HepG2 (cell line): ENCODE data around the gene SEC31B. TPM values are rescaled to one million over a fixed set of nuclear protein-coding genes. Genes with fewer than 3 reads are reported as not detected.

Experiments used
- ATAC-seq: fragments of 200-7000 bp; cut with Tn5 transposase; 3 replicates; pipeline ENCODE4 v1.9.1; 2020; ENCODE audit warnings: mild to moderate bottlenecking, moderate library complexity
- Bru-seq: library from RNA; stranded (reverse); fragments of 400-500 nt; gene quantifications from one replicate; lab custom pipeline; 2021; lab: Mats Ljungman, UMichigan
- BruChase-seq, 2 experiments: library from RNA; stranded (reverse); fragments of 400-500 nt; gene quantifications; one replicate each; lab custom pipeline; 2021; lab: Mats Ljungman, UMichigan
- BruUV-seq: library from RNA; stranded (reverse); fragments of 400-500 nt; replicated peaks from 2 replicates; lab custom pipeline; 2021; lab: Mats Ljungman, UMichigan
- CTCF ChIA-PET: fragments of 300-600 bp; formaldehyde crosslinking; extraction: SDS; loops from one replicate; lab custom pipeline; 2021; ENCODE audit warnings: low total read pairs, inconsistent platforms, low intra/inter-chr PET ratio; lab: Yijun Ruan, JAX
- POLR2A ChIA-PET: fragments of 350-600 bp; sonication (Branson Sonifier 250); formaldehyde crosslinking; loops from one replicate; lab custom pipeline; 2020; ENCODE audit warnings: antibody characterized with exemption, inconsistent platforms; lab: Yijun Ruan, JAX
- DNase-seq: peaks from one replicate; pipeline ENCODE4 v3.0.0-alpha.2; 2015; ENCODE audit warnings: low spot score
- FAIRE-seq: peaks from 3 replicates; lab custom pipeline; 2011; peaks lifted over from hg19 to GRCh38; lab: Jason Lieb, UNC
- H2AFZ ChIP-seq: one replicate; pipeline ENCODE4 v1.6.1; 2011; ENCODE audit warnings: low read length, inconsistent platforms
- H3K27ac ChIP-seq: fragments of 300-600 bp; 3 replicates; pipeline ENCODE4 v1.8.0; 2011; ENCODE audit warnings: mixed run types, mild to moderate bottlenecking, mixed read lengths, low read length, inconsistent platforms; ENCODE audit not compliant: insufficient read depth; ENCODE audit errors: extremely low read length
- H3K27me3 ChIP-seq, 2 experiments: fragments of 200-600 bp in 1 of 2; 2 replicates in 1 of 2; 3 replicates in 1 of 2; pipeline versions ENCODE4 v1.6.0 to v1.8.0; 2011; ENCODE audit warnings: low read length in 2 of 2, mild to moderate bottlenecking in 2 of 2, moderate library complexity in 2 of 2, inconsistent platforms in 1 of 2; ENCODE audit not compliant: insufficient read depth in 2 of 2, control insufficient read depth in 1 of 2
- H3K36me3 ChIP-seq, 2 experiments: fragments of 200-600 bp in 1 of 2; replicated peaks in 1 of 2; 2 replicates in 1 of 2; 3 replicates in 1 of 2; pipeline versions ENCODE4 v1.5.1 to v1.8.0; 2011; ENCODE audit warnings: low read length in 2 of 2, inconsistent platforms in 1 of 2; ENCODE audit not compliant: insufficient read depth in 2 of 2, control insufficient read depth in 1 of 2
- H3K4me1 ChIP-seq: 2 replicates; pipeline ENCODE4 v1.5.1; 2012; ENCODE audit warnings: low read length, inconsistent platforms; ENCODE audit not compliant: insufficient read depth
- H3K4me2 ChIP-seq: 2 replicates; pipeline ENCODE4 v1.6.0; 2011; ENCODE audit warnings: low read depth, low read length, inconsistent platforms
- H3K4me3 ChIP-seq, 3 experiments: fragments of 200-600 bp in 1 of 3; sonication (generic), shearing (Covaris generic) in 1 of 3; replicated peaks in 1 of 3; 2 replicates each; pipeline ENCODE4 v1.5.1; 2011 to 2016; ENCODE audit warnings: low read length in 3 of 3, inconsistent platforms in 2 of 3, low read depth in 2 of 3, mild to moderate bottlenecking in 2 of 3, control low read depth in 1 of 3, mixed read lengths in 1 of 3; ENCODE audit not compliant: insufficient read depth in 1 of 3
- H3K79me2 ChIP-seq: one replicate; pipeline ENCODE4 v1.6.1; 2011; ENCODE audit warnings: low read length, inconsistent platforms; ENCODE audit not compliant: insufficient read depth
- H3K9ac ChIP-seq: 2 replicates; pipeline ENCODE4 v1.6.0; 2011; ENCODE audit warnings: mild to moderate bottlenecking, low read depth, low read length, inconsistent platforms; ENCODE audit not compliant: insufficient read depth
- H3K9me3 ChIP-seq: 2 replicates; pipeline ENCODE4 v1.5.1; 2012; ENCODE audit warnings: mild to moderate bottlenecking, low read length
- H4K20me1 ChIP-seq: 2 replicates; pipeline ENCODE4 v1.6.0; 2011; ENCODE audit warnings: inconsistent platforms, mild to moderate bottlenecking, low read length, moderate library complexity; ENCODE audit not compliant: insufficient read depth
- BCL6 ChIP-seq: IDR thresholded peaks from 2 replicates; pipeline ENCODE4 v1.6.1; 2016; ENCODE audit warnings: missing genetic modification reagents, missing compliant biosample characterization
- CHCHD3 ChIP-seq: sonication (generic); formaldehyde crosslinking; IDR thresholded peaks from 2 replicates; pipeline ENCODE4 v1.8.0; 2022; ENCODE audit warnings: mild to moderate bottlenecking, missing genetic modification reagents, moderate library complexity
- CTCF ChIP-seq: sonication (generic); formaldehyde crosslinking; IDR thresholded peaks from 2 replicates; pipeline ENCODE4 v1.5.0; 2020; ENCODE audit warnings: mild to moderate bottlenecking, missing genetic modification reagents, moderate library complexity
- DDIT3 ChIP-seq: sonication (generic); formaldehyde crosslinking; IDR thresholded peaks from 2 replicates; pipeline ENCODE4 v1.4.0; 2020; ENCODE audit warnings: mild to moderate bottlenecking, missing genetic modification reagents
- E2F5 ChIP-seq: sonication (generic); formaldehyde crosslinking; conservative IDR thresholded peaks from 2 replicates; pipeline ENCODE4 v1.4.0; 2020; ENCODE audit warnings: missing genetic modification reagents
- EHMT2 ChIP-seq: fragments of 200-600 bp; sonication (generic); IDR thresholded peaks from 2 replicates; pipeline ENCODE4 v1.7.0; 2017; ENCODE audit warnings: antibody characterized with exemption, low read depth, low read length, borderline replicate concordance
- GLMP ChIP-seq: sonication (generic); formaldehyde crosslinking; IDR thresholded peaks from 2 replicates; pipeline ENCODE4 v1.9.0; 2021; ENCODE audit warnings: missing genetic modification reagents, mild to moderate bottlenecking, borderline replicate concordance
- GZF1 ChIP-seq: sonication (generic); formaldehyde crosslinking; IDR thresholded peaks from 2 replicates; pipeline ENCODE4 v1.5.1; 2020; ENCODE audit warnings: mild to moderate bottlenecking, missing genetic modification reagents
- HNF4A ChIP-seq: sonication (generic); formaldehyde crosslinking; IDR thresholded peaks from 2 replicates; pipeline ENCODE4 v1.4.0; 2020; ENCODE audit warnings: missing genetic modification reagents
- MYPOP ChIP-seq: sonication (generic); formaldehyde crosslinking; IDR thresholded peaks from 2 replicates; pipeline ENCODE4 v1.8.1; 2023; ENCODE audit warnings: mild to moderate bottlenecking, moderate library complexity, missing genetic modification reagents
- ZNF329 ChIP-seq: sonication (generic); formaldehyde crosslinking; IDR thresholded peaks from 2 replicates; pipeline ENCODE4 v1.9.0; 2021; ENCODE audit warnings: low read depth, mild to moderate bottlenecking, missing genetic modification reagents
- ZNF720 ChIP-seq: sonication (generic); formaldehyde crosslinking; IDR thresholded peaks from 2 replicates; pipeline ENCODE4 v1.4.0; 2020; ENCODE audit warnings: missing genetic modification reagents
- WGBS: methylation state at CpG from one replicate; pipeline ENCODE4 v1.1.6; 2017; ENCODE audit warnings: low lambda C conversion rate; 5-methylcytosine and 5-hydroxymethylcytosine counted together
- in situ Hi-C: cut with HindIII; loops from 2 replicates; pipeline ENCODE4 v1.10.0; 2017; ENCODE audit warnings: low pct_unique_long_range_greater_than_20kb; ENCODE audit not compliant: extremely low pct_ligation_motif_present
- intact Hi-C: fragments of 100-400 bp; cut with micrococcal nuclease; formaldehyde crosslinking; loops from one replicate; pipeline ENCODE4 v1.10.0; 2022; ENCODE audit not compliant: unreplicated experiment
- long read RNA-seq, 2 experiments: library from RNA in 1 of 2; library from polyadenylated mRNA in 1 of 2; stranded (forward) in 1 of 2; unstranded in 1 of 2; transcript quantifications; one replicate each; pipeline ENCODE4 v2.0.0, GENCODE V29; 2019 to 2022
- polyA minus RNA-seq, 3 experiments: library from RNA; depleted of rRNA, polyadenylated mRNA; stranded (reverse); fragments of >200 nt; gene quantifications; 2 replicates each; pipeline ENCODE4 v1.2.3, GENCODE V29; 2011; ENCODE audit warnings: low replicate concordance in 1 of 3
- polyA plus RNA-seq, 8 experiments: library from polyadenylated mRNA; depleted of rRNA in 3 of 8; stranded (reverse) in 7 of 8; unstranded in 1 of 8; fragments of >200 nt; fragmentation: Illumina TruSeq in 4 of 8; extraction: Trizol in 4 of 8; gene quantifications; 2 replicates each; pipeline versions ENCODE4 v1.2.1 to v1.2.3, GENCODE V29; 2011 to 2016; ENCODE audit warnings: low read depth in 4 of 8, missing spikeins in 1 of 8, mixed read lengths in 1 of 8; ENCODE audit not compliant: insufficient read depth in 1 of 8
- total RNA-seq, 5 experiments: library from RNA; depleted of rRNA; stranded (reverse); fragments of >200 nt; fragmentation: Illumina TruSeq; extraction: Trizol; gene quantifications; 2 replicates each; pipeline ENCODE4 v1.2.3, GENCODE V29; 2016; ENCODE audit warnings: low read depth in 1 of 5

SEC31B gene
- total RNA-seq (2016; rRNA removed; fragmentation: Illumina TruSeq; extraction: Trizol): 0.56 and 2.0 TPM in 2 replicates
- 0.10 and 0.35 TPM in 2 replicates for total RNA-seq (2016; cell fraction: cytosol; rRNA removed; fragmentation: Illumina TruSeq; extraction: Trizol; ENCODE audit: low read depth)
- total RNA-seq (2016; cell fraction: insoluble cytoplasmic fraction; rRNA removed; fragmentation: Illumina TruSeq; extraction: Trizol): 0.28 and 2.1 TPM in 2 replicates
- 0.41 and 0.43 TPM in 2 replicates for total RNA-seq (2016; cell fraction: membrane; rRNA removed; fragmentation: Illumina TruSeq; extraction: Trizol)
- total RNA-seq (2016; cell fraction: nucleus; rRNA removed; fragmentation: Illumina TruSeq; extraction: Trizol): 3.6 and 4.9 TPM in 2 replicates
- 8.3 and 9.0 TPM in 2 replicates for polyA plus RNA-seq (2011; rRNA removed)
- 1.0 and 1.1 TPM in 2 replicates for polyA plus RNA-seq (2011; cell fraction: cytosol; rRNA removed)
- polyA plus RNA-seq (2011; cell fraction: nucleus; rRNA removed): 61.2 and 63.8 TPM in 2 replicates
- 4.3 and 7.1 TPM in 2 replicates for polyA plus RNA-seq (2012)
- 0.03 and 0.17 TPM in 2 replicates for polyA plus RNA-seq (2016; cell fraction: cytosol; fragmentation: Illumina TruSeq; extraction: Trizol; ENCODE audit: low read depth)
- 0.17 and 0.28 TPM in 2 replicates for polyA plus RNA-seq (2016; cell fraction: insoluble cytoplasmic fraction; fragmentation: Illumina TruSeq; extraction: Trizol; ENCODE audit: low read depth)
- polyA plus RNA-seq (2016; cell fraction: membrane; fragmentation: Illumina TruSeq; extraction: Trizol; ENCODE audit: low read depth): 0.06 TPM in 1 of 2 replicates, not detected in the other
- polyA plus RNA-seq (2016; cell fraction: nucleus; fragmentation: Illumina TruSeq; extraction: Trizol; ENCODE audit: insufficient read depth, low read depth): 12.1 and 14.5 TPM in 2 replicates
- polyA minus RNA-seq (2011; rRNA and poly(A)+ RNA removed; ENCODE audit: low replicate concordance): 5.4 and 6.4 TPM in 2 replicates
- polyA minus RNA-seq (2011; cell fraction: cytosol; rRNA and poly(A)+ RNA removed): not detected in 2 replicates
- polyA minus RNA-seq (2011; cell fraction: nucleus; rRNA and poly(A)+ RNA removed): 16.1 and 18.5 TPM in 2 replicates
- percentile 44 among the genes with signal in this experiment for Bru-seq, nascent RNA
- BruChase-seq, experiment 1, labeled RNA remaining after a 6-hour chase: percentile 55 among the genes with signal in this experiment
- percentile 55 among the genes with signal in this experiment for BruChase-seq, experiment 2, labeled RNA remaining after a 2-hour chase
- long read RNA-seq, experiment 1: 0 reads
- long read RNA-seq, experiment 2: 0 reads

GRCh38 chr10:100519311-100520051 is at the start of gene SEC31B:
Gene SEC31B (minus strand): TSS chr10:100519861. CDS start chr10:100516952, 2,909 bp downstream.
- FAIRE-seq (no peak), ATAC-seq (peak; percentile 97), DNase-seq (peak; percentile 50)
- Histone ChIP-seq H3K79me2 (no peaks in the 10 kb centered on the region), H3K36me3 (peaks cover 3 to 13% of the 10 kb centered on the region in 2 experiments; a peak in 3 of 5 replicates), H3K9me3 (no peaks in the 10 kb centered on the region), H3K27me3 (no peaks in the 10 kb centered on the region), H3K4me1 (peaks cover 14% of the 10 kb centered on the region), H3K27ac (no peak within 1 kb of the TSS), H3K9ac (peak within 1 kb of the TSS; percentile 55), H4K20me1 (no peaks in the 10 kb centered on the region), H3K4me2 (peak within 1 kb of the TSS; percentile 86), H2AFZ (no peak within 1 kb of the TSS), H3K4me3 (peak within 1 kb of the TSS; percentile 41 to 78 (median 60); a peak in 5 of 6 replicates)
- ChIA-PET CTCF (interaction anchor here (1.3 to 3.4 kb wide), 4 partner anchors 37 to 215 kb away, joined by 3 to 32 read pairs (median 10); no protein-coding TSS in a partner anchor), POLR2A (interaction anchor here (0.6 to 1.7 kb wide), 6 partner anchors 11 to 359 kb away, joined by 3 to 13 read pairs (median 4); partner anchors contain the start of genes HIF1AN, NDUFB8 and SCD)
- intact Hi-C loops: loop anchor here (2.0 to 5.0 kb wide), 2 partner anchors 37 to 359 kb away; no protein-coding TSS in a partner anchor
- BruUV-seq: no TSS peak
- in situ Hi-C loops: no loop called here
- 9% methylated on average over 22 of the region's 72 CpGs for WGBS
- TF ChIP-seq DDIT3 (CRISPR knock-in tag) (no peak), E2F5 (CRISPR knock-in tag) (0 out of 2 replicates have a peak, but pooled peaks have one; percentile 31), GZF1 (CRISPR knock-in tag) (no peak), GLMP (no peak), EHMT2 (no peak), ZNF329 (0 out of 2 replicates have a peak, but pooled peaks have one; percentile 38), CTCF (CRISPR knock-in tag) (peak; percentile 89), CHCHD3 (CRISPR knock-in tag) (0 out of 2 replicates have a peak, but pooled peaks have one; percentile 34), BCL6 (peak; percentile 15; the same call in 1 of the 2 replicates), MYPOP (CRISPR knock-in tag) (peak; percentile 65; the same call in 1 of the 2 replicates), HNF4A (no peak), ZNF720 (no peak)
